OCI-LY1 (cell line): ENCODE measurements around the gene AMH.
A peak's percentile ranks its signal among the peaks of the same experiment; 100 is the strongest.

Experiments
- H2AFZ ChIP-seq: fragments of 200-600 bp; sonication (generic), shearing (Covaris generic); 2 replicates; pipeline ENCODE4 v1.6.0; 2014; ENCODE audit warnings: antibody characterized with exemption, mild to moderate bottlenecking, low read length
- H3F3A ChIP-seq: fragments of 200-600 bp; sonication (generic), shearing (Covaris generic); 2 replicates; pipeline ENCODE4 v1.6.0; 2014; ENCODE audit warnings: mild to moderate bottlenecking, antibody characterized with exemption, low read length, moderate library complexity; ENCODE audit not compliant: insufficient read depth
- H3K27ac ChIP-seq: fragments of 200-600 bp; sonication (generic); 2 replicates; pipeline ENCODE4 v1.5.1; 2014; ENCODE audit warnings: low read length, mixed run types, mild to moderate bottlenecking, low read depth; ENCODE audit not compliant: poor library complexity, severe bottlenecking
- H3K27me3 ChIP-seq: fragments of 200-600 bp; sonication (generic); 2 replicates; pipeline ENCODE4 v1.6.0; 2014; ENCODE audit warnings: antibody characterized with exemption, mild to moderate bottlenecking, low read length, moderate library complexity; ENCODE audit not compliant: insufficient read depth
- H3K36me3 ChIP-seq: fragments of 200-600 bp; sonication (generic); 2 replicates; pipeline ENCODE4 v1.6.1; 2014; ENCODE audit warnings: mild to moderate bottlenecking, antibody characterized with exemption, low read length, moderate library complexity, mixed read lengths; ENCODE audit not compliant: insufficient read depth
- H3K4me1 ChIP-seq: fragments of 200-600 bp; sonication (generic); 2 replicates; pipeline ENCODE4 v1.5.1; 2014; ENCODE audit warnings: mild to moderate bottlenecking, low read length, moderate library complexity; ENCODE audit not compliant: insufficient read depth, severe bottlenecking
- H3K4me2 ChIP-seq: fragments of 200-600 bp; sonication (generic), shearing (Covaris generic); 2 replicates; pipeline ENCODE4 v1.6.1; 2014; ENCODE audit warnings: low read length
- H3K4me3 ChIP-seq: fragments of 200-600 bp; sonication (generic); 2 replicates; pipeline ENCODE4 v1.5.1; 2014; ENCODE audit warnings: low read length, low read depth, mild to moderate bottlenecking, mixed read lengths; ENCODE audit not compliant: poor library complexity, severe bottlenecking
- H3K79me2 ChIP-seq: fragments of 200-600 bp; shearing (Covaris generic); 2 replicates; pipeline ENCODE4 v1.6.1; 2016; ENCODE audit warnings: mixed run types, low read length, mixed read lengths; ENCODE audit not compliant: insufficient read depth
- H3K9ac ChIP-seq: fragments of 200-600 bp; sonication (generic), shearing (Covaris generic); 2 replicates; pipeline ENCODE4 v1.6.1; 2014; ENCODE audit warnings: mild to moderate bottlenecking, low read length, mixed read lengths
- H3K9me2 ChIP-seq: fragments of 200-600 bp; sonication (generic), shearing (Covaris generic); 2 replicates; pipeline ENCODE4 v1.6.1; 2014; ENCODE audit warnings: low read depth, mild to moderate bottlenecking, low read length, mixed read lengths
- H3K9me3 ChIP-seq: fragments of 200-600 bp; shearing (Covaris generic); 2 replicates; pipeline ENCODE4 v1.6.1; 2014; ENCODE audit warnings: low read length, mixed read lengths
- H4K20me1 ChIP-seq: fragments of 200-600 bp; sonication (generic), shearing (Covaris generic); 2 replicates; pipeline ENCODE4 v1.6.0; 2016; ENCODE audit warnings: mild to moderate bottlenecking, low read length; ENCODE audit not compliant: insufficient read depth
- EZH2 ChIP-seq: fragments of 200-600 bp; sonication (generic), shearing (Covaris generic); IDR thresholded peaks from 2 replicates; pipeline ENCODE4 v1.8.0; 2017; ENCODE audit warnings: borderline replicate concordance, mixed run types, mild to moderate bottlenecking, antibody characterized with exemption, low read length, moderate library complexity, mixed read lengths
- TF ChIP-seq, protein P1 (sequence below): fragments of 200-600 bp; sonication (generic), shearing (Covaris generic); IDR thresholded peaks from 2 replicates; pipeline ENCODE4 v1.5.1; 2017; ENCODE audit warnings: mild to moderate bottlenecking, antibody characterized with exemption, low read length, moderate library complexity, mixed read lengths

The AMH gene

DNA sequence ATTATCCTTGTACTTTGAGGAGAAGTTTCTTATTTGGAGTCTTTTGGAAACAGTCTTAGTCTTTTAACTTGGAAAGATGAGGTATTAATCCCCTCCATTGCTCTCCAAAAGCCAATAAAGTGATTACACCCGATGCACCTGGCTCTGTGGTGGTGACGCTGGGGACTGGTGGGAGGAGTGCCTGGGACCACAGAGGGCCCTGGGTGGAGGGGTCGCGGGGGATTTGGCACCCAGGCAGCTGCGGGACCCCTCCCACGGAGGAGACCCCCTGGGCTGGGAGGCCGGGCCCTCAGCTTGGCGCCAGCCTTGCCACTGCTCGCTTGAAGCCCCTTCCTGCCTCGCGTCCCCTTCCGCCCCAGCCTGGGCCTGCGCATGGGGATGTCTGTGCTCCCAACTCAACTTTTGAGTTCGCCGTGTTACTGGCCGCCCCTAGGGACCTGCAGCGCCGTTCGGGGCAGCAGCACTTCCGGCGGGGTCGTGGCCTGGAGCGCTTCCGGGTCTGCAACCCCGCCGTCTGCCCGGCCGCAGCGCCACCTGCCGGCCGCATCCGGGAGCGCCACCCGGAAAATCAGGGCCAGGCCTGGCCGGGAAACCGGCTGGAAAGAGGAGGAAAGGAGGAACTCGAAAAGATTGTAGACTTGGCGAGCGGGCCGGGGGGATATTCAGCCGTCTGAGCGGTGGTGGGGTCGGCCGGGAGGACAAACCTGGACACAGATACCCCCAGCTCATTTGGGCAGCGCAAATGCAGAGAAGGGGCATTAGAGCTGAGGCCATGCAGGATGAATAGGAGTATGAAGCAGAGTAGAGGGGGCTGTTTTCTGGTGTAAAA is 24.4 kb downstream of the AMH start:
- H3K4me3 ChIP-seq: peak overlapping the region; percentile 78
- peaks cover 61% of the 10 kb centered on the region for H3K36me3 ChIP-seq
- no peaks in the 10 kb centered on the region for H3K9me2 ChIP-seq
- TF ChIP-seq, protein P1, sequence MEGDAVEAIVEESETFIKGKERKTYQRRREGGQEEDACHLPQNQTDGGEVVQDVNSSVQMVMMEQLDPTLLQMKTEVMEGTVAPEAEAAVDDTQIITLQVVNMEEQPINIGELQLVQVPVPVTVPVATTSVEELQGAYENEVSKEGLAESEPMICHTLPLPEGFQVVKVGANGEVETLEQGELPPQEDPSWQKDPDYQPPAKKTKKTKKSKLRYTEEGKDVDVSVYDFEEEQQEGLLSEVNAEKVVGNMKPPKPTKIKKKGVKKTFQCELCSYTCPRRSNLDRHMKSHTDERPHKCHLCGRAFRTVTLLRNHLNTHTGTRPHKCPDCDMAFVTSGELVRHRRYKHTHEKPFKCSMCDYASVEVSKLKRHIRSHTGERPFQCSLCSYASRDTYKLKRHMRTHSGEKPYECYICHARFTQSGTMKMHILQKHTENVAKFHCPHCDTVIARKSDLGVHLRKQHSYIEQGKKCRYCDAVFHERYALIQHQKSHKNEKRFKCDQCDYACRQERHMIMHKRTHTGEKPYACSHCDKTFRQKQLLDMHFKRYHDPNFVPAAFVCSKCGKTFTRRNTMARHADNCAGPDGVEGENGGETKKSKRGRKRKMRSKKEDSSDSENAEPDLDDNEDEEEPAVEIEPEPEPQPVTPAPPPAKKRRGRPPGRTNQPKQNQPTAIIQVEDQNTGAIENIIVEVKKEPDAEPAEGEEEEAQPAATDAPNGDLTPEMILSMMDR: peak; percentile 98
- TF ChIP-seq EZH2: no peak
- H3K27me3 ChIP-seq: no peaks in the 10 kb centered on the region
- peak overlapping the region; percentile 92 for H3K4me2 ChIP-seq
- peak overlapping the region; percentile 90 for H3K9ac ChIP-seq
- no peak overlapping the region for H2AFZ ChIP-seq
- no peaks in the 10 kb centered on the region for H3K9me3 ChIP-seq
- 0 out of 2 replicates have a peak, but pooled peaks cover 2% of the 10 kb centered on the region for H4K20me1 ChIP-seq
- H3K27ac ChIP-seq: peak overlapping the region; percentile 80
- H3K79me2 ChIP-seq: peaks cover 29% of the 10 kb centered on the region
- H3F3A ChIP-seq: peaks cover 7% of the 10 kb centered on the region; the same call in 1 of the 2 replicates
- peaks cover 35% of the 10 kb centered on the region for H3K4me1 ChIP-seq

DNA sequence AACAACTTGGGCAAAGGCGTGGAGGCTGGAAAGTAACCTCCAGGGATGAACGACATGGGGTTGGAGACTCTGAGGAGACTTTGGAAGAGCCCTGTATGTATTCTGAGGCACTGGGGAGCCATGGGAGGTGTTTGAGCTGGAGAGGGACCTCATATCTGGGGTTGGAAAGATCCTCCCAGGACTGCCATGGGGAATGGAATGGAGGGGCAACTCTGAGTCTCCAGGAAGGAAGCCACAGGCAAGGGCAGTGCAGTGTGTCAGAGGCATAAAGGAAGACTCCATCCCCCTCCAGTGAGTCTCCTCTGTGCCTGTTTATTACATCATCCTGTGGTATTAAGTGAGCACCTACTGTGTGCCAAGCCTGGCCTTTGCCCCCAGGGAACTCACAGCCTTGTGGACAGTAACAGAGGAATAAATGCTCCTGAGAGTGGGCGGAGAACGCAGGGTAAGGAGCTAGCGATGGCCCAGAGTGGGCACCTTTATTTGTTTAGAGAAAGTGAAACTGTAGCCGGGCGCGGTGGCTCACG is 25.1 kb downstream of the AMH start:
- Histone ChIP-seq H3K79me2 (peaks cover 29% of the 10 kb centered on the region), H3K9ac (peak overlapping the region; percentile 14; the same call in 1 of the 2 replicates), H3K27ac (no peak overlapping the region), H2AFZ (no peak overlapping the region), H4K20me1 (0 out of 2 replicates have a peak, but pooled peaks cover 2% of the 10 kb centered on the region), H3K27me3 (no peaks in the 10 kb centered on the region), H3K9me3 (no peaks in the 10 kb centered on the region), H3K9me2 (no peaks in the 10 kb centered on the region), H3K4me1 (peaks cover 31% of the 10 kb centered on the region), H3K36me3 (peaks cover 61% of the 10 kb centered on the region), H3F3A (peaks cover 7% of the 10 kb centered on the region; the same call in 1 of the 2 replicates), H3K4me2 (peak overlapping the region; percentile 64), H3K4me3 (peak overlapping the region; percentile 46)
- TF ChIP-seq, protein P1: no peak
- no peak for TF ChIP-seq EZH2

DNA sequence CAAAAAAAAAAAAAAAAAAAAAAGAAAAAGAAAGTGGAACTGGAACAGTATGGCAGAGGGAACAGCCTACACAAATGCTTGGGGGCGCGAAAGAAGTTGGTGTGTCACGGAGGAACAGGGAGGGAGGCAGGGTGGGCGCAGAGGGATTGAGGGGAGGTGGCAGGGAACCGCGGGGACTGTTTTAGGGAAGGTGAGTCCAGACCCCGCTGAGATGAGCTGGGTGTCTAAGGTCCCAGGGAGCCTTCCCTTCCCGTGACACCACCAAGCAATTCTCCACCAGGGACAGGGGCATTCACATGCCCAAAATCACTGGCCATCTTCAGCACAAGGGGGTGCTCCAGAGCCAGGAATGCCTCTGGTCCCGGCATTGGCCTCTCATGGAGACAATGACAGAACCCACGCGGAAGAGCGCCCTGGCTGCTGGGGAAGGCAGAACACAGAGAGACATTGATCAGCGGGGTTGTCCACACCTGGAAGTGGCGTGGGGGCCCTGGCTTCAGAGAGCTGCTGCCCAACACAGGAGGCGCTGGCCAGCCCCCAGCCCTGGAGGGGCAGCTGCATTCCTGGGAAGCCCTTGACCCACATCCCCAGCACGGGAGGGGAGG is 25.9 kb downstream of the AMH start:
- peaks cover 22% of the 10 kb centered on the region for H3K79me2 ChIP-seq
- H3K9me3 ChIP-seq: no peaks in the 10 kb centered on the region
- peaks cover 7% of the 10 kb centered on the region; the same call in 1 of the 2 replicates for H3F3A ChIP-seq
- H2AFZ ChIP-seq: no peak overlapping the region
- H3K9ac ChIP-seq: no peak overlapping the region
- no peak for TF ChIP-seq EZH2
- TF ChIP-seq, protein P1: peak; percentile 30; the same call in 1 of the 2 replicates
- H4K20me1 ChIP-seq: 0 out of 2 replicates have a peak, but pooled peaks cover 2% of the 10 kb centered on the region
- peaks cover 31% of the 10 kb centered on the region for H3K4me1 ChIP-seq
- no peak overlapping the region for H3K4me3 ChIP-seq
- no peak overlapping the region for H3K27ac ChIP-seq
- H3K9me2 ChIP-seq: no peaks in the 10 kb centered on the region
- no peak overlapping the region for H3K4me2 ChIP-seq
- H3K36me3 ChIP-seq: peaks cover 55% of the 10 kb centered on the region
- no peaks in the 10 kb centered on the region for H3K27me3 ChIP-seq
